AG20443 (cell line): Measurements from ENCODE around the gene KNL1.
"Not testable (repeated sequence)": the region's sequence is repeated elsewhere in the genome, so short reads cannot be mapped to it uniquely, and the experiment has no call there.

Source experiments
- DNase-seq: peaks from one replicate; pipeline ENCODE4 v3.0.0; 2012; ENCODE audit warnings: low spot score, mixed read lengths

The KNL1 gene

DNA sequence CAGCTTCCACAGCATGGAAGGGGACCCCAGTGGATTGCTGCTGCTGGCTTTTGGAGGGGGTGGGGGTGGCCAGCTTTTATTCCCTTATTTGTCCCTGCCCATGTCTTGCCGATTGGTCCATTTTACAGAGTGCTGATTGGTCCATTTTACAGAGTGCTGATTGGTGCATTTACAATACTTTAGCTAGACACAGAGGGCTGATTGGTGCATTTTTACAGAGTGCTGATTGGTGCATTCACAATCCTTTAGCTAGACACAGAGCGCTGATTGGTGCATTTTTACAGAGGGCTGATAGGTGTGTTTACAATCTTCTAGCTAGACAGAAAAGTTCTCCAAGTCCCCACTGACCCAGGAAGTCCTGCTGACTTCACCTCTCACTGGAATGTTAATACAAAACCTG lies 12.3 kb upstream of the KNL1 start:
- not testable (repeated sequence) for DNase-seq

DNA sequence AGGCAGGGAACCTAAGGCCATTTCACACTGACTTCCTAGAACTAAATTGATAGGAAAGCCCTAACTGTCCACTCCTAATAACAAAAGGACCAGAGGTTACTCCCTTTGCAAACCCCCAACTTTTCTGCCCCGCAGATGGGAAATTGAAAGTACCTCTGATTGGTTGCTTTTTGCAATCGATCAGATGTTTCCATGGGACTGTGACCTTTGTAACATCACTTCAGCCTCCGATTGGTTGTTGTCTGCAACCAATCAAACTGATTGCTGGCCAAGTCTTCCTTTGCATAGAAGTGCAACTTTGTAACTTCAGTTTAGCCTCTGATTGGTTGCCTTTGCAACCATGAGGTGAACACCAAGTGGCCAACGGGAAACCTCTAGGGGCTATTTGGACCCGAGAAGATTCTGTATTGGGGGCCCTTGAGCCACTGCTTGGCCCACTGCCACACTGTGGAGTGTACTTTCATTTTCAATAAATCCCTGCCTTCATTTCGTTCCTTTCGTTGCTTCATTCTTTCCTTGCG lies 11.3 kb upstream of the KNL1 start:
- no peak for DNase-seq

GRCh38 chr15:40584191-40584590 lies 9.9 kb upstream of the KNL1 start:
- DNase-seq, result no peak

DNA sequence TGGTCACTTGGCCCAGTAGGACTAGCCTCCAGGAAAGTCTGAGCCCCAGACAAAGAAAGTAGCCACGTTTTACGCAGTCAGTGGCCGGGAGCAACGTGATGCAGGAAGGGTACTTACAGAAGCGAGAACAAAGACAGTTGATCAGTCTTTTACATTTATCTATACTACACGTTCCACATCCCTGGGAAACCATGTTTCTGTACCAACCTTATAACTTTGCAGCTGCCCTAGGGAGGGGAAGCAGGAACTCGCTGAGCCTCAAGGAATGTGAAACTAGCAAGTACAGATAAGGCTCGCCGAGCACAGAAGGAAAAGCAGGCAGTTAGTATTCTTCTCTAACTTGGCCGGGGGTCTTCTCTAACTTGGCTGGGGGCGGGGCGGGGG lies 3.4 kb upstream of the KNL1 start:
- no peak for DNase-seq

DNA sequence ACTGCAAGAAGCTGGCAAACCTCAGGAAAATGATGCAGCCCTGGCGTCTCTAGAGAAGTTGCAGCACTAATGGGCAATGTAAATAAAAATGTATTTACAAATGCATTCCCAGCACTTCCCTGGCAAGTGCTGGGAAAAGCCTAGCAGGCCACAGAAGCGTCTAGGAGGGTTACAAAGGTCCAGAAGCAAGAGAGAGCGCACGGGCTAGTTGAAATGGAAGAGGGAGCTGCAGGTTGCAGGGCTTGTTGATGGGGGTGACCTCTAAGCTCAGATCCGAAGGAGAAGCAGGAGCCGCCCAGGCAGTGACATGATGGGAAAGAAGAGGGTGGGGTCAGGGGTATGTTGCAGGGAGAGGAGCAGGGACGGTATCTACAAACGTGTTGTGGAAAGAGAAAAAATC lies 2.7 kb upstream of the KNL1 start:
- no peak for DNase-seq

GRCh38 chr15:40593165-40593564 lies 884 bp upstream of the KNL1 start:
- no peak for DNase-seq

DNA sequence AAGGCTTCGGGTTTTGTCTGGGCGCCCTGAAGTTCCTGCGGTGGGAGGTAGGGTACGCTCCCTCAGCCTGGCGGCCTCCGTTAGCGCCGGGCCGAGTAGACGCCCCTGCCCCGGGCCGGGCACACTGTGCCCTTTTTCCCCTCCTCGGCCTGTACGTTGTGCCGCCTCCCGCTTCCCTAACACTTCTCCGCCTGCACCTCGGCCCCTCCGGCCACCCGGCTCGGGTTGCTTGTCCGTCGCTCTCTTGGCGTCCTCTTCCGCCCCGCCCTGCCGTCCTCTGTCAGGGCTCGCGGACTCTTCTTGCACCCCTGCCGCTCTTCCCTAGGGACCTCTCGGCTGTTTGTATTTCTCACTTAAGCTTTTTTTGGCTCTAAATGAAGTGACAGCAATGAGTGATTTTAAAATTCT lies 384 bp downstream of the KNL1 start:
- DNase-seq, result peak; percentile 77

GRCh38 chr15:40595219-40595618 lies 1.2 kb downstream of the KNL1 start:
- DNase-seq, result no peak

- no peak for DNase-seq
Measured at GRCh38 chr15:40595773-40596172, 1.7 kb downstream of the KNL1 start.

DNA sequence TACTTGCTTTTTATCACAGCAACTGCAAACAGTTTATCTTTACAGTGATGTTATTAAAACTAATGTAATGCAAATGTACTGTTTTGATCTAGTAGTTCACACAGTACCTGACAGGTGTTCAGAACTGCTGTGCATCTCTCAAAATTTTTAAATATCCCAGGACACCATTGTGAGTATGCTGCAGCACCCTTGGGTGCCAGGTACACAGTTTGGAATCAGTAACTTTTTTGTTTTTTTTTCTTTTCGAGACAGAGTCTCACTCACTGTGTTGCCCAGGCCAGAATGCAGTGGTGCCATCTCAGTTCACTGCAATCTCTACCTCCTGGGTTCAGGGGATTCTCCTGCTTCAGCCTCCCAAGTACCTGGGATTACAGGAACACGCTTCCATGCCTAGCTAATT lies 3.0 kb downstream of the KNL1 start:
- DNase-seq, result no peak

GRCh38 chr15:40598126-40598525 lies 4.1 kb downstream of the KNL1 start:
- DNase-seq, result no peak

- no peak for DNase-seq
Measured at GRCh38 chr15:40598672-40599071, 4.6 kb downstream of the KNL1 start.

DNA sequence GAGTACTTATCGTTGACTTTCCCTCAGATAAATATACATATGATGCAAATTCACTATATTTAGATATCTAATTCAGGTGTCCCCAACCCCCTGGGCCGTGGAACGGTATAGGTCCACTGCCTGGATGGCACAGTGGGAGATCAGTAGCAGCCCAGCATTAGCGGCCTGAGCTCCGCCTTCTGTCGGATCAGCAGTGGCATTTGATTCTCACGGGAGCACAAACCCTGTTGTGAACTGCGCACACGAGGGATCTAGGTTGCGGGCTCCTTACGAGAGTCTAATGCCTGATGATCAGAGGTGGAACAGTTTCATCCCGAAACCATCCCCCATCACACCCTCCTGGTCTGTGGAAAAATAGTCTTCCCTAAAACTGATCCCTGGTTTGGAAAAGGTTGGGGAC lies 6.9 kb downstream of the KNL1 start:
- no peak for DNase-seq

GRCh38 chr15:40603935-40604334 lies 9.9 kb downstream of the KNL1 start:
- DNase-seq, result no peak

DNA sequence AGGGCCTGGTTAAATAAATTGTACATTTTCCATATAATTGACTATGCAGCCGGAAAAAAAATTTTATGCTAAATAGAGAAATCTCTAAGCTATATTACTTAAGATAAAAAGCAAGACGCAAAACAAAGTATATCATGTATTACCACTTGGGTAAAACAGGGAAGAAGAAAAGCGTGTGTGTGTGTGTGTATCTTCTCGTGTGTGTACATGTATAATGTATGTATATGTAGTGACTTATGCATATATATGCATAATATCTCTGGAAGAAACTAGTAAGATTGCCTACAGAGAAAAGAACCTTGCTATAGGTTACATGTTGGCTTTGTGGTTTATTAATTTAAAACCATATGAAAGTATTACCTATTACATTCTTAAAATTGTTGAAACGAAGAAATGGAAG lies 19.0 kb downstream of the KNL1 start:
- no peak for DNase-seq

GRCh38 chr15:40618023-40618422 lies 24.0 kb downstream of the KNL1 start:
- DNase-seq, result no peak

GRCh38 chr15:40618906-40619305 lies 24.9 kb downstream of the KNL1 start:
- no peak for DNase-seq

- DNase-seq, result no peak
Measured at GRCh38 chr15:40623361-40623760, 29.3 kb downstream of the KNL1 start.

GRCh38 chr15:40630313-40630712 lies 36.3 kb downstream of the KNL1 start:
- DNase-seq, result no peak

- no peak for DNase-seq
Measured at GRCh38 chr15:40633178-40633577, 39.1 kb downstream of the KNL1 start.

GRCh38 chr15:40637221-40637745 lies 43.2 kb downstream of the KNL1 start:
- no peak for DNase-seq

GRCh38 chr15:40639677-40640076 lies 45.6 kb downstream of the KNL1 start:
- no peak for DNase-seq

- DNase-seq, result no peak
Measured at GRCh38 chr15:40647523-40647922, 53.5 kb downstream of the KNL1 start.

- no peak for DNase-seq
Measured at GRCh38 chr15:40650479-40650878, 56.4 kb downstream of the KNL1 start.

DNA sequence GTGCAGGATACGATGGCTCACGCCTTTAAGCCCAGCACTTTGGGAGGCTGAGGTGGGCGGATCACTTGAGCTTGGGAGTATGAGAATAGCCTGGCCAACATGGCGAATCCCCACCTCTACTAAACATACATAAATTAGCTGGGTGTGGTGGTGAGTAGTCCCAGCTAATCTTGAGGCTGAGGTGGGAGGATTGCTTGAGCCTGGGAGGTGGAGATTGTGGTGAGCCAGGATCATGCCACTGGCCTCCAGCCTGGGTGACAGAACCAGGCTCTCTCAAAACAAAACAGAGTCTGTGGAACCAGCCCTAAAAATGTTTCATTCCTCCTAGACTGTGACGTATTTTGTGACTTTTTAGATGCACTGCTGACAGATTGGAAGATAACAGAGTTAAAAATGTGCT lies 66.6 kb downstream of the KNL1 start:
- DNase-seq, result no peak
